ENCODE results near the gene SGCD.

Gene SGCD

GRCh38 chr5:156471893-156472292, 144.9 kb downstream of the SGCD start:
- TF ChIP-seq CTCF (IDR thresholded peaks at IDR 0.05; ENCODE audit: insufficient read depth, low read length, poor library complexity, severe bottlenecking), result no peak
- DNase-seq (ENCODE audit: extremely low read depth, insufficient read length), result no peak
- Histone ChIP-seq H3K4me3 (replicated peaks; ENCODE audit: low read depth, low read length) (no peak overlapping the region), H3K27me3 (replicated peaks; ENCODE audit: control insufficient read depth, insufficient read depth, low read length) (no peaks in the 10 kb centered on the region), H3K36me3 (ENCODE audit: control insufficient read depth, insufficient read depth, low read length) (no peaks in the 10 kb centered on the region)

GRCh38 chr5:156473269-156473908, 146.4 kb downstream of the SGCD start:
- H3K27me3 ChIP-seq (replicated peaks; ENCODE audit: control insufficient read depth, insufficient read depth, low read length), result no peaks in the 10 kb centered on the region
- DNase-seq (ENCODE audit: extremely low read depth, insufficient read length), result no peak
- H3K36me3 ChIP-seq (ENCODE audit: control insufficient read depth, insufficient read depth, low read length), result no peaks in the 10 kb centered on the region
- TF ChIP-seq CTCF (IDR thresholded peaks at IDR 0.05; ENCODE audit: insufficient read depth, low read length, poor library complexity, severe bottlenecking), result no peak
- H3K4me3 ChIP-seq (replicated peaks; ENCODE audit: low read depth, low read length), result no peak overlapping the region

DNA sequence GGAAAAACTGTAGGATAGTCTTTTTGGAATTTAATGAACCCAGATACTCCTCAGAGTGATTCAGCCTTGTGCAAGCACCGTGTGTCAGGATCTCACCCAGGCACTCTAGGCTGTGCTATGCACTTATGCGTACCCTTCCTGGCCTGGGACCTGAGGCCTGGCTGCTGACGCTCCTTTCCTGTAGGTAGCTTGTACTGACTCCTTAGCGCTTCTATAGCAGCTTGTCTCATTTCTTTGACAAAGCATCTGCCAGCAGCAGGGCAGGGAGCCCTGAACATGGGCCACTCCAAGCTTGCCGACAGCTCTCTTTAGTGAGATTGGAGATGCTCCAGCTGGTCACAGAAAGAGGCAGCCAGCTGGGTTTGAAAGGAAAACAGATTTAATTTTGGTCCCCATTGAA, 147.3 kb downstream of the SGCD start:
- H3K4me3 ChIP-seq (replicated peaks; ENCODE audit: low read depth, low read length), result no peak overlapping the region
- no peaks in the 10 kb centered on the region for H3K36me3 ChIP-seq (ENCODE audit: control insufficient read depth, insufficient read depth, low read length)
- no peak for DNase-seq (ENCODE audit: extremely low read depth, insufficient read length)
- no peaks in the 10 kb centered on the region for H3K27me3 ChIP-seq (replicated peaks; ENCODE audit: control insufficient read depth, insufficient read depth, low read length)
- TF ChIP-seq CTCF (IDR thresholded peaks at IDR 0.05; ENCODE audit: insufficient read depth, low read length, poor library complexity, severe bottlenecking), result no peak

DNA sequence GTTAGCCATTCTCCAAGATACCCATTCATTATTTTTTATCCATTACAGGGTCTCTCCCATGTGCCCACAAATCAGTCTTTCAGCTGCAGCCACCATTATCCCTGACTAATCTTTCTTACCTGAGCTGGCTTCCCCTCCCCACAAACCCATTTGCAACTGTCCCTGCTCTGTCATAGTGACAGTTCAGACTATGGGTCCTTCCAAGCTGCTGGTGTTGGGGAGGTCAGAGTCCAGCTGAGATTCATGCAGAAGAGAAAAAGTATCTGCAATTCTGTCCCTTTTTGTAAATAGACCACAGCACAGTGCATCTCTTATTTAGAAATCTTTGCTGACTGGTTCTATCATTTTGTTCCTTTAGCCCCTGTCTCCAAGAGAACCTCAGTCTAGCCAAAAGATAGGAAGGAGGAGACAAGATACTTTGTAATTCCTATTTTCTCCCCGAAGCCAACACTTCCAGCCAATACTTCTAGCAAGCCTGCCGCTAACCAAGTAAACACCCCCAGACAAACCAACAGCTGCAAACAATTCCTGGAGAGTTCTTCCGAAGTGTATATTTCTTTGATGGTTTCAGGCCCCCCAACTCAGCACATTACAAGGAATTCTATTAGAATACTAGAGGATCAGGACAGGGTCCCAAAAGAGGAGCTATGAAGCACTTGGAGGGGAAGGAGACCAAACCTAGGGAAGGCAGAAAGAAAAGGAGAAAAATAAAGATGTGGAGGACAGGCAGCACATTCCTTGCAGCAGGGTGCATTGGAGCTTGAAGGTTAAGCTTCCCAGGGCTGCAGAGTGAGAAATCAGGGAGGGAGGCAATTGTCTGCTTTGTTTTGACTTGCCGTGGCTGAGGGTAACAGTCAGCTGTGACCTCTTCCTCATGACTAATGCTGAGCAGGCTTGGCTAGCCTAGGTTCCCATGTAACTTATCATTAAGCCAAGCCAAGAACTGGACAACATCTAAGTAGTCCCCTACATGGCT, 148.5 kb downstream of the SGCD start:
- Histone ChIP-seq H3K36me3 (ENCODE audit: control insufficient read depth, insufficient read depth, low read length) (no peaks in the 10 kb centered on the region), H3K27me3 (replicated peaks; ENCODE audit: control insufficient read depth, insufficient read depth, low read length) (no peaks in the 10 kb centered on the region), H3K4me3 (replicated peaks; ENCODE audit: low read depth, low read length) (no peak overlapping the region)
- TF ChIP-seq CTCF (IDR thresholded peaks at IDR 0.05; ENCODE audit: insufficient read depth, low read length, poor library complexity, severe bottlenecking), result no peak
- DNase-seq (ENCODE audit: extremely low read depth, insufficient read length), result no peak

DNA sequence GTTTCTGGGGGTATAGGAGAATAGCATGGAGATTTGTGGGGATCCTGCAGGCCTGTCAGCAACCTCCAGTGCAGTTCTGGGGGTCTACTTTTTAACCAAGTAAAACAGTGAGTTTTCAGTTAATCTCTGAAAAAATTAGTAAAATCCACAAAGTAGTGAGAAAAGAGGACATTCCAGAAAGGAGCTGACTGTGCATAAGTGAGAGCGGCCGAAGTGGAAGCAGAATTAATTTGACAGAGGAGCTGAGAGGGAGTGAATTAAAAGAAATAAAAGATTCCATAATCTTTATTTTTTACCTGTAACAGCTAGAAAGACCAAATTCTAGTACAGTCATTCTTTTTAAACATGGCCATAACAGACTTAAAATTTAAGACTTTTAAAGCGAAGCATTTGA, 149.2 kb downstream of the SGCD start:
- no peaks in the 10 kb centered on the region for H3K27me3 ChIP-seq (replicated peaks; ENCODE audit: control insufficient read depth, insufficient read depth, low read length)
- DNase-seq (ENCODE audit: extremely low read depth, insufficient read length), result no peak
- no peaks in the 10 kb centered on the region for H3K36me3 ChIP-seq (ENCODE audit: control insufficient read depth, insufficient read depth, low read length)
- no peak overlapping the region for H3K4me3 ChIP-seq (replicated peaks; ENCODE audit: low read depth, low read length)
- no peak for TF ChIP-seq CTCF (IDR thresholded peaks at IDR 0.05; ENCODE audit: insufficient read depth, low read length, poor library complexity, severe bottlenecking)
